Measurements from ENCODE around the gene MAN2A1. TPM values are rescaled to one million over a fixed set of nuclear protein-coding genes. Genes with fewer than 3 reads are reported as not detected.
A peak's percentile ranks its signal among the peaks of the same experiment; 100 is the strongest.

Gene MAN2A1
- total and polyA plus RNA-seq, 10 donors = 9.5 to 84.8 (median 54.5) TPM

GRCh38 chr5:109690242-109690974 is 681 bp downstream of the MAN2A1 start:
- peak overlapping the region; percentile 73 to 97 (median 86) for H3K4me3 ChIP-seq
- 0 to 1% (median 0%) methylated on average over 17 to 71 of the region's 71 CpGs for WGBS, 5 donors
- H3K4me1 ChIP-seq = peaks cover 30 to 55% (median 47%) of the 10 kb centered on the region in 6 donors
- H3K27ac ChIP-seq = peak overlapping the region; percentile 93 to 99 (median 98)
- intact Hi-C loops (cut with DNase I; ENCODE audit: low total_unique reads) = no loop called here
- no peaks in the 10 kb centered on the region for H3K27me3 ChIP-seq (replicated peaks in 1 of 7)
- no peaks in the 10 kb centered on the region for H3K36me3 ChIP-seq
- H3K9me3 ChIP-seq = peaks cover 0 to 13% (median 8%) of the 10 kb centered on the region in 8 donors
- TF ChIP-seq CTCF (IDR thresholded peaks at IDR 0.05 in 8 of 11, conservative IDR thresholded peaks at IDR 0.05 in 3 of 11) (no peak), POLR2A (IDR thresholded peaks at IDR 0.05) (no peak), POLR2AphosphoS5 (IDR thresholded peaks at IDR 0.05) (peak in 2 of 3 donors; percentile 20 to 53)
- DNase-seq = peak; percentile 93

- Histone ChIP-seq H3K4me3 (peak overlapping the region; percentile 73 to 97 (median 86)), H3K27ac (peak overlapping the region; percentile 93 to 99 (median 98)), H3K27me3 (replicated peaks in 1 of 7) (no peaks in the 10 kb centered on the region), H3K4me1 (peaks cover 31 to 62% (median 53%) of the 10 kb centered on the region in 6 donors), H3K9me3 (peaks cover 0 to 13% (median 8%) of the 10 kb centered on the region in 8 donors), H3K36me3 (no peaks in the 10 kb centered on the region)
- TF ChIP-seq POLR2A (IDR thresholded peaks at IDR 0.05) (no peak), POLR2AphosphoS5 (IDR thresholded peaks at IDR 0.05) (peak in 1 of 3 donors; percentile 60), CTCF (IDR thresholded peaks at IDR 0.05 in 8 of 11, conservative IDR thresholded peaks at IDR 0.05 in 3 of 11) (peak; percentile 42 to 82 (median 75))
- 0 to 2% (median 2%) methylated on average over 26 of the region's 26 CpGs for WGBS, 5 donors
- DNase-seq = peak; percentile 91
- intact Hi-C loops (cut with DNase I; ENCODE audit: low total_unique reads) = no loop called here
Observed at GRCh38 chr5:109690975-109691574, 1.3 kb downstream of the MAN2A1 start.

GRCh38 chr5:109691996-109692395 is 2.3 kb downstream of the MAN2A1 start:
- DNase-seq = no peak
- no peaks in the 10 kb centered on the region for H3K36me3 ChIP-seq
- WGBS, 5 donors = 56 to 76% (median 62%) methylated on average over 1 of the region's 1 CpG
- H3K9me3 ChIP-seq = peaks cover 0 to 13% (median 8%) of the 10 kb centered on the region in 8 donors
- no peaks in the 10 kb centered on the region for H3K27me3 ChIP-seq (replicated peaks in 1 of 7)
- peak overlapping the region in 6 of 8 donors; percentile 73 to 97 (median 86) for H3K4me3 ChIP-seq
- intact Hi-C loops (cut with DNase I; ENCODE audit: low total_unique reads) = no loop called here
- no peak for TF ChIP-seq CTCF (IDR thresholded peaks at IDR 0.05 in 8 of 11, conservative IDR thresholded peaks at IDR 0.05 in 3 of 11)
- TF ChIP-seq POLR2AphosphoS5 (IDR thresholded peaks at IDR 0.05) = no peak
- TF ChIP-seq POLR2A (IDR thresholded peaks at IDR 0.05) = no peak
- H3K27ac ChIP-seq = peak overlapping the region in 5 of 8 donors; percentile 75 to 99 (median 97)
- peaks cover 31 to 71% (median 63%) of the 10 kb centered on the region in 6 donors for H3K4me1 ChIP-seq

- H3K27me3 ChIP-seq (replicated peaks in 1 of 7) = no peaks in the 10 kb centered on the region
- TF ChIP-seq CTCF (IDR thresholded peaks at IDR 0.05 in 8 of 11, conservative IDR thresholded peaks at IDR 0.05 in 3 of 11) (no peak), POLR2A (IDR thresholded peaks at IDR 0.05) (no peak), POLR2AphosphoS5 (IDR thresholded peaks at IDR 0.05) (no peak)
- peak overlapping the region in 2 of 8 donors; percentile 73 to 89 for H3K4me3 ChIP-seq
- H3K27ac ChIP-seq = peak overlapping the region in 4 of 8 donors; percentile 75 to 99 (median 80)
- intact Hi-C loops (cut with DNase I; ENCODE audit: low total_unique reads) = no loop called here
- H3K9me3 ChIP-seq = peaks cover 0 to 10% (median 8%) of the 10 kb centered on the region in 8 donors
- H3K36me3 ChIP-seq = no peaks in the 10 kb centered on the region
- WGBS, 5 donors = 72 to 86% (median 86%) methylated on average over 4 of the region's 4 CpGs
- peak; percentile 71 for DNase-seq
- H3K4me1 ChIP-seq = peaks cover 31 to 79% (median 69%) of the 10 kb centered on the region in 6 donors
Observed at GRCh38 chr5:109692852-109693251, 3.1 kb downstream of the MAN2A1 start.

Data from spleen (tissue), 11 donors.